ENCODE results near the gene DUSP22. TPM values are rescaled to one million over a fixed set of nuclear protein-coding genes. Genes with fewer than 3 reads are reported as not detected.

DUSP22 gene
- total RNA-seq, 1 donor from 2014 or later = 22.5 TPM

DNA sequence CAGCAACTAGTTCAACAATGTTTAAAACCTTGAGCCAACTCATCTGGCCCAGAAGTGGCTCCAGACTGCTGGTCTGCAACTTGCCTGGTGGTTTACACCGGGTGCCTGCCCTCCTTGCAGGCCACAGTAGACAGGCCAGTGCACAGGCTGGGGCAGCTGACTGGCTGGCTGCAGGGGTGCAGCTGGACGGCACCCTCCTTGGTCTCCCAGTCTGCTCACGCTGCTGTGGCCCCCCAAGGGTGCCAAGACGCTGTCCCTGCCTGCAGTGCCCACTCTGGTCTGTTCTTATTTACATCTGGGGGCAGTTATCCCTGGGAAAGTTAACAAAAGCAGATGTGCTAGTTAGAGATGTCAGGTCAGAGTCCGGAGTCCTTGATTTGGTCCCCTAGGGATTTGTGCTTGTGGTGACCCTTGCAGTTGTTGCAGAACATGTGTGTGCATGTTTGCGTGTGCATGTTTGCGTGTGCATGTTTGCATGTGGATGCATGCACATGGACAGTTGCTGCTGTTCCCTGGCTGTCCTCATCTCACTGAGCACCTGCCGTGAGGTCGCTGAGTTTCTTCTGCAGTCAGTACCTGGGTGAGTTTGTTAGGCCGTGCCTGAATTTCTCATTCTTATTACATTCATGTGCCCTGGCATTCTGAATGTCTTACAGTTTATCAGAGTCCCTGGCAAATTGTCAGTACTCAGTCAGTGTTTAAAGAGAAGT lies 51.1 kb downstream of the DUSP22 start:
- Mint-ChIP-seq H3K36me3 (ENCODE audit: low read depth) (peaks cover 3% of the 10 kb centered on the region), H3K4me3 (no peak overlapping the region), H3K27ac (no peak overlapping the region), H3K27me3 (no peaks in the 10 kb centered on the region), H3K9me3 (no peaks in the 10 kb centered on the region), H3K4me1 (peaks cover 29% of the 10 kb centered on the region)
- intact Hi-C loops (cut with micrococcal nuclease) = no loop called here
- DNase-seq = no peak

DNA sequence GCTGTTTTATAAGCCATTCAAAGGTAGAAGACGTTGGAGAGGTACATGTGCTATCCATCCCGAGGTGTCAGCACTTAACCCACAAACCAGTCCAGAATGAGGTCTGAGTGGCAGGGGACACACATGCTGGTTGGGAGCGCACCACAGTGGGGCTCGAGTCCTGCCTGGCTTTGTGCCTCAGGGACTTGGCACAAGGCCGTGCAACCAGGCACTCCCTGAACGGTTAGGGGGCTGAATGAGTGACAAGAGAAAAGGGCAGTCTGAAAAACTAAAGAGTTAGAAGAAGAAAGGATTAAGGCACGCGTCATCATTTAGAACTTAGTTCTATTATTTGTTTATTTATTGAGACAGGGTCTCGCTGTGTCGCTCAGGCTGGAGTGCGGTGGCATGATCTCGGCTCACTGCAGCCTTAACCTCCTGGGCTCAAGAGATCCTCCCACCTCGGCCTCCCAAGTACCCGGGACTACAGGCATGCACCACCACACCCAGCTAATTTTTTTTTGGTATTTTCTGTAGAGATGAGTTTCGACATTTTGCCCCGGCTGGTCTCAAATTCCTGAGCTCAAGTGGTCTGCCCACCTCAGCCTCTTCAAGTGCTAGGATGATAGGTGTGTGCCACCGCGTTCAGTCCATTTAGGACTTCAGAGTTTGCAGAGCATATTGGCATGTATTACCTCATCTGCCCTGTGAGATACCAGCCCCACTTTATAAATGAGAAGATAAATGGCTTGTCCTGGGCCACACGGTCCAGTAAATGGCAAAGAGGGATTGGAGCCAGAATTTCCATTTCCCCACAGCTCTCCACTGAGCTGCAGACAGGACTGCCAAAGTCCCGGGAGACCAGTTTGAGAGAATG lies 51.9 kb downstream of the DUSP22 start:
- intact Hi-C loops (cut with micrococcal nuclease) = no loop called here

DNA sequence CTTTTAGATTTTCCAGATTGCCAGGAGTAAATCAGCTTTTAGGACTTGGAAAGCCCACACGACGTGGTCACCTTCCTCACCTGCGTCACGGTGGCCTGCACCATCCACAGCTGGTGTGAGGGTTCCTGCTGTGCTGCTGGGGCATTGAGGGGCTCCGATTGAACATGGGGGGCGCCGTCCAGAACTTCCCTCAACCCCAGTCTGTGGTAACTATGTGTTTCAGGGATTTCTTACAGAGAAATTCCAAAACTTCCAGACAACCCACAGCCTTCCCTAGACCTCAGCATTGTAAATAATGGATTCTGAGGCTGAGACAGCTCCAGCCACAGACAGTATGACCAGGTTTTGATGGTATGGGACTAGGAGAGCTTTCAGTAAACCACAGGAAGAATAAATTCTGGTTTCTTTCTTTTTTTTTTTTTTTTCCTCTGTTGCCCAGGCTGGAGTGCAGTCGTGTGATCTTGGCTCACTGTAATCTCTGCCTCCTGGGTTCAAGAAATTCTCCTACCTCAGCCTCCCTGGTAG lies 52.6 kb downstream of the DUSP22 start:
- no peak overlapping the region for H3K27ac Mint-ChIP-seq
- no peak overlapping the region for H3K4me3 Mint-ChIP-seq
- H3K4me1 Mint-ChIP-seq = peaks cover 18% of the 10 kb centered on the region
- peaks cover 6% of the 10 kb centered on the region for H3K36me3 Mint-ChIP-seq (ENCODE audit: low read depth)
- no peaks in the 10 kb centered on the region for H3K9me3 Mint-ChIP-seq
- intact Hi-C loops (cut with micrococcal nuclease) = no loop called here
- no peaks in the 10 kb centered on the region for H3K27me3 Mint-ChIP-seq
- DNase-seq = no peak

More for the DNA sequence above, 51.9 kb downstream of the DUSP22 start:
- peaks cover 6% of the 10 kb centered on the region for H3K36me3 Mint-ChIP-seq (ENCODE audit: low read depth)
- peaks cover 24% of the 10 kb centered on the region for H3K4me1 Mint-ChIP-seq
- DNase-seq = no peak
- H3K4me3 Mint-ChIP-seq = no peak overlapping the region
- no peak overlapping the region for H3K27ac Mint-ChIP-seq
- no peaks in the 10 kb centered on the region for H3K9me3 Mint-ChIP-seq
- H3K27me3 Mint-ChIP-seq = no peaks in the 10 kb centered on the region

DNA sequence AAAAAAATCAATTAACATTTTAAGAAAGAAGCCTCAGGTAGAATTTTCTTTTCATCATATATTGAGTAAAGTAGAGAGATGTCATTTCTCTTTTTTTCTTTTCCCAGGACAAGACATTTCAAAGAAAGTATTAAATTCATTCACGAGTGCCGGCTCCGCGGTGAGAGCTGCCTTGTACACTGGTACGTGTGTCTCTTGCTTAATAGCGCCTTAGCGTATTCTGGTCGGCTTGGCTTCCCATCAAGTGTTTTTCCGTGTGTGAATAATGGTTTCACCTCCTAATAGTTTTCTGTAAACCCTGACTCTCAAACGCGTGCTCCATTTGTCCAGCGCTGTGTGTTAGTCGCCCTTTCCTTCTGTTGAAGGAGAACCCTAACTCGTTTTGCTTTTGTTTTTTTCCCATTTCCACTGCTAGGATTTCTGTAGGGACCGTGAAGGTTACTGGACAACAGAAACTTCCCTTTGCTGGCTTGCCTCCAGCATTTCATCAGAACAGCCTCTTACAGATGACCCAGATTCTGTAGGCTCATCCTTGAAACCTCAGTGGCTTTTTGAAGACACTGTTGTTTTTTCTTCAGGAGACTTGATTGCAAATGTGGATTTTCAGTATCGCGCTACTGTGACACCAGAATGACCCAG lies 53.6 kb downstream of the DUSP22 start:
- H3K27me3 Mint-ChIP-seq = no peaks in the 10 kb centered on the region

DNA sequence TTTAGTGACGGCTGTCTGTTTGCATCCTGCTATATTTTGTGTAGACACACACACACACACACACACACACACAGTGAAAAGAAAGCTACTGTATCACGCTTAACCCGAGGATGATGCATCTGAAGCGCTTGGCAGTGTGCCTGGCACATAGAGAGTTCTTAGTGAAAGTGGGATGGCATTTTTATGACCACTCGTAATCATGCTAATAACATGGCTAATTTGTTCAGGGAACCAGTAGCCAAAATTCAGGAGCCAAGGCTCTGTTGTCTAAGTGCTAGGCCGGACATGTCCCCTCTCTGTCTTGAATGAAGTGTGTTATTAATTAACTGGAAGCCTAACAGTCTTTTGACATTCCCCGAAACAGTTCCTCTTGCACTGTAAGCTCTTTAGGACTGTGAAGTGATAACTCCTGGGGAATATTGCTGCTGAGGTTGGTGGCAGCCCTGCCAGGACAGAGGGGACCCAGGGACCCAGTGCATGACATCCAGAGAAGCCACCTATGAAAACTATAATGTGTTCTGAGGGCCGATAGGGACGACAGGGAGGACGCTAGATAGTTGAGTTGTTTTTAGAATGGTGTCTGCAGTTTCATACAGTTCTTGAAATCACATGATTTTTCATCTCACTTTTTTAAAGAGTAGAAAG lies 54.2 kb downstream of the DUSP22 start:
- Mint-ChIP-seq H3K27me3 (no peaks in the 10 kb centered on the region), H3K4me3 (no peak overlapping the region), H3K36me3 (ENCODE audit: low read depth) (peaks cover 8% of the 10 kb centered on the region), H3K4me1 (peaks cover 6% of the 10 kb centered on the region), H3K9me3 (no peaks in the 10 kb centered on the region), H3K27ac (no peak overlapping the region)
- intact Hi-C loops (cut with micrococcal nuclease) = no loop called here
- no peak for DNase-seq

More for the DNA sequence above, 53.6 kb downstream of the DUSP22 start:
- no peak overlapping the region for H3K27ac Mint-ChIP-seq
- intact Hi-C loops (cut with micrococcal nuclease) = no loop called here
- H3K4me1 Mint-ChIP-seq = peaks cover 10% of the 10 kb centered on the region
- H3K9me3 Mint-ChIP-seq = no peaks in the 10 kb centered on the region
- no peak overlapping the region for H3K4me3 Mint-ChIP-seq
- H3K36me3 Mint-ChIP-seq (ENCODE audit: low read depth) = peaks cover 6% of the 10 kb centered on the region
- no peak for DNase-seq

DNA sequence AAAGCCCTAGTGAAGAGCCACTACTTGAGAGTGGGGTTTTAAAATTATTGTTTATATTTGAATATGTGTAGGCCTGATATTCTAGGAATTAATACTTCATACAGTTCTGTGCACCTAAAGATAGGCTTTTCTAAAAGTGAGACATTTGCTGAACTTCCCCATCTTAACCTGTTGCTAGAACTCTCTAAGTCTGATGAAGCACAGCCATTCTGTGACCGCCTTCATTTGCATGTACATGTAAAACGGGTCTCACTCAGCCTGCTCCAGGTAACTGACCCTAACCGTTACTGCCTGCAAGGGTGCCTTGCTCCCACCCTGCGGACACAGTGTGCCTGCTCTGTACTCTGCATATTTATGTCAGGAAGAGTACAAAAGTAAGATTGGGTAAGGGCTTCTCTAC lies 54.9 kb downstream of the DUSP22 start:
- intact Hi-C loops (cut with micrococcal nuclease) = no loop called here
- no peak overlapping the region for H3K4me3 Mint-ChIP-seq
- DNase-seq = no peak
- no peak overlapping the region for H3K27ac Mint-ChIP-seq
- no peaks in the 10 kb centered on the region for H3K27me3 Mint-ChIP-seq
- H3K4me1 Mint-ChIP-seq = peaks cover under 1% of the 10 kb centered on the region
- no peaks in the 10 kb centered on the region for H3K9me3 Mint-ChIP-seq
- H3K36me3 Mint-ChIP-seq (ENCODE audit: low read depth) = peaks cover 8% of the 10 kb centered on the region

DNA sequence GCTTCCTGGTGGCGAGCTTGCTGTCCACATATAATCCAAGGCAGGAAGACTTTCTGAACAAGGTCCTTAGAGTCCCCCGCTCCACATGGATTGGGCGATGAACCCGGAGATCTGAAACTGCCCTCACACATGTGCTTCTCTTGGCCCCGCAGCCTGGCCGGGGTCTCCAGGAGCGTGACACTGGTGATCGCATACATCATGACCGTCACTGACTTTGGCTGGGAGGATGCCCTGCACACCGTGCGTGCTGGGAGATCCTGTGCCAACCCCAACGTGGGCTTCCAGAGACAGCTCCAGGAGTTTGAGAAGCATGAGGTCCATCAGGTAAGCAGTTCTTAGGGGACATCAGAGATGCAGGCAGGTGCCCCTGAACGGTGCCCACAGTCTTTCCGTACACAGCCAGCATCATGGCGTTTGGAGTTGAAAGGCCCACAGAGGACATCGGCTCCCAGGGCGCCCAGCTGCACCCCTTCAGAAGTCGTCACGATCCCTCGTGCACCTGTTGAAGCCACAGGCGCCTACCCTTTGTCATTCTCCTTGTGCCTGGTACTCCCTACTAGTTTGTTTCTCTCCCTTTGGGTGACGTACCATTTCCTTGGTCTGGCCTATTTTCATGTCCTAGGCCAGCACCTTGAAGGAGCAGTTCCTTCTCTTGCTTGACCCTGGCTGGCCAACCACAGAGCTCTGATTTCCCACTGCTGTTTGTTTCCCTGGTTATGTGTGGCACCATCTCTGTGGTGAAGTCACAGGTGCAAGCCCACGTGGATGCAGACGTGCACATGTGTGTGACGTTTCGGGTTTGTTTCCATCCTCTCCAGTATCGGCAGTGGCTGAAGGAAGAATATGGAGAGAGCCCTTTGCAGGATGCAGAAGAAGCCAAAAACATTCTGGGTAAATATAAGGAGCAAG lies 55.9 kb downstream of the DUSP22 start:
- intact Hi-C loops (cut with micrococcal nuclease) = no loop called here
- no peak overlapping the region for H3K27ac Mint-ChIP-seq
- H3K9me3 Mint-ChIP-seq = no peaks in the 10 kb centered on the region
- no peak overlapping the region for H3K4me3 Mint-ChIP-seq
- no peaks in the 10 kb centered on the region for H3K27me3 Mint-ChIP-seq
- DNase-seq = no peak
- H3K36me3 Mint-ChIP-seq (ENCODE audit: low read depth) = peaks cover 8% of the 10 kb centered on the region
- H3K4me1 Mint-ChIP-seq = no peaks in the 10 kb centered on the region

DNA sequence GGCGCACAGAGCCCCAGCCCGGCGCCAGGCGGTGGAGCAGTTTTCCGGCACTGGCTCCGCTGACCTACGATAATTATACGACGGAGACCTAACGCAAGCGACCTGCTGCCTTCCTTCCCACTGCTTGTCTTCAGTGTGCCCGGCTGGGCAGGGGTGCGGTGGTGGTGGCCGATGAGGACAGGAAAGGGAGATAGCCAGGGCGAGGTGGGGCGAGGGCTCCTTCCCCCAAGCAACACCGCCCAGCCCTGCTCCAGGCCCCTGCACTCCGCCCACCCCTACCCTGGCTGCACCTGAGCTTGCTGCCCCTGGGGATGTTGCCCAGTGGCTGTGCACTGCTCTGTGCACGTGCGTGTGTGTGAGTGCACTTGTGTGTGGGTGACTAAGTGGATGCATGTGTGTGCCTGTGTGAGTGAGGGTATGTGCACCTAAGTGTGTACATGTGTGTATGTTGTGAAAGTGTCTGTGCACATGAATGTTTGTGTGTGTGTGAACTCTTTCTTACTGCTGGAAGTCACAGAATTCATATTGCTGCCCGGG lies 56.6 kb downstream of the DUSP22 start:
- Mint-ChIP-seq H3K27ac (no peak overlapping the region), H3K4me3 (no peak overlapping the region), H3K36me3 (ENCODE audit: low read depth) (peaks cover 8% of the 10 kb centered on the region), H3K4me1 (no peaks in the 10 kb centered on the region), H3K9me3 (no peaks in the 10 kb centered on the region), H3K27me3 (no peaks in the 10 kb centered on the region)
- intact Hi-C loops (cut with micrococcal nuclease) = no loop called here
- no peak for DNase-seq

DNA sequence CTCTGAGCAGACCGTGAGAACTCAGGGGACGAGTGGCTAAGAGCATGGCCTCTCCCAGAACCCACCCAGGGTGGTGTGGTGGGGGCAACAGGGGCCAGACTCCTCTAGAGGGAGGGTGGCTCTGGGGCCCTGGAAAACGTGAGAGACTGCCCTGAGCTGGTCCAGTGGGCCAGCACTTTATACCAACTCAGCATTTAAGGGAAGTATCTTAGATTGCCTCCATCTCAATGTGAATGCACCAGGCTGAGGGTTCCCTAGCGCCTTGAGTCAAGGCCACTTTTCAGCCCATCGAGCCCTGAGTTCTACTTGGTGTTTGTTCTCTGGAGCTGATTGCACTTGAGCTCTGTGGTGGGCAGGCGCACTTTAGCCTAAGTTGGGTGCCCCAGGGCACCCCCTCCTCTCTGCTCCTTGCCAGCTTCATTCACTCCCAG lies 57.2 kb downstream of the DUSP22 start:
- no peak overlapping the region for H3K4me3 Mint-ChIP-seq
- no peaks in the 10 kb centered on the region for H3K9me3 Mint-ChIP-seq
- peaks cover 8% of the 10 kb centered on the region for H3K36me3 Mint-ChIP-seq (ENCODE audit: low read depth)
- H3K27me3 Mint-ChIP-seq = no peaks in the 10 kb centered on the region
- no peak overlapping the region for H3K27ac Mint-ChIP-seq
- intact Hi-C loops (cut with micrococcal nuclease) = no loop called here
- H3K4me1 Mint-ChIP-seq = no peaks in the 10 kb centered on the region
- no peak for DNase-seq

DNA sequence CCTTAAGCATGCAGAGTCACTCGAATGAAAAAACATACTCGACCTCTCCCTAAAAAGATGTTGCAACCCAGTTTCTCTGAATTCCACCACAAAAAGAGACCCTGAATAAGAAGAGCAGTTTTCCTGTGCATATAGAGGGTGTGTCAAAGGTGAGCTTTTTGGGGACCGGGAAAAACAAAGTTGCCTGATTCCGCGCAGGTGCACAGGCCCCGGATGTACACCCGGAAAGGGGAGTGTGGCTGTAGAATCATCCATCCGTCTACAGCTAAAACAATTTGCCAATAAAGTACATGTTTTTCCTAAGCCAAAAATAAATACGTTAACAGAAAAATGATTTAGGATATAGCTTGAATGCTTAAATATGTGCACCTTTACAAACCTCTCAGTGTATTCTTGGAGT lies 58.1 kb downstream of the DUSP22 start:
- H3K4me3 Mint-ChIP-seq = no peak overlapping the region
- no peak for DNase-seq
- no peak overlapping the region for H3K27ac Mint-ChIP-seq
- intact Hi-C loops (cut with micrococcal nuclease) = no loop called here
- no peaks in the 10 kb centered on the region for H3K9me3 Mint-ChIP-seq
- H3K27me3 Mint-ChIP-seq = no peaks in the 10 kb centered on the region
- peaks cover 8% of the 10 kb centered on the region for H3K36me3 Mint-ChIP-seq (ENCODE audit: low read depth)
- no peaks in the 10 kb centered on the region for H3K4me1 Mint-ChIP-seq

DNA sequence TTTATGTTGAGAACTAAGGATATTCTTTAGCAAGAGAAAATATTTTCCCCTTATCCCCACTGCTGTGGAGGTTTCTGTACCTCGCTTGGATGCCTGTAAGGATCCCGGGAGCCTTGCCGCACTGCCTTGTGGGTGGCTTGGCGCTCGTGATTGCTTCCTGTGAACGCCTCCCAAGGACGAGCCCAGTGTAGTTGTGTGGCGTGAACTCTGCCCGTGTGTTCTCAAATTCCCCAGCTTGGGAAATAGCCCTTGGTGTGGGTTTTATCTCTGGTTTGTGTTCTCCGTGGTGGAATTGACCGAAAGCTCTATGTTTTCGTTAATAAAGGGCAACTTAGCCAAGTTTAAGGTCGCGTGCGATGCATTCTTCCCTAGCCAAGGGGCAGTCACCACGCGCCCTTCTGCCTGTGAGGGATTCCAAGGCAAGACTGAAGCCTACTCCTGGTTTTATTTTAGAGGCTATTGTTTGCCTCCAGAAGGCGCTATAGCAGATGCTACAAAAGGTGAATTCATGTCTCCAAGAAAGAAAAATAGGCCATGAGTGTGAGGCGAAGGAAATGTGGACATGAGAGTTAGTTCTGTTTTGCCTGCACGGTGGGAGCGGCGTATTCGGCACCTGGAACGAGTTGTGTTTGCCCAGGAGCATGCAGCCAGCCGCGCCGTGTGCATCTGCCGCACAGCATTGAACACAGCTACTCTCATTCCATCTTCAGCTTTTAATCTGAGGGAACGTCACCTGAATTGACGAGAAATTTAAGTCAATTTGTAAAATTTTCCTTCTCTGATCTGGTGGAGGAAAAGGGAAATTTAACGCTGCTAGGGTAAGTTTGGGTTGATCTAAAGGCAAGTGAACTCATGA lies 59.0 kb downstream of the DUSP22 start:
- Mint-ChIP-seq H3K36me3 (ENCODE audit: low read depth) (peaks cover 8% of the 10 kb centered on the region), H3K4me1 (no peaks in the 10 kb centered on the region), H3K4me3 (no peak overlapping the region), H3K27me3 (no peaks in the 10 kb centered on the region), H3K27ac (no peak overlapping the region), H3K9me3 (no peaks in the 10 kb centered on the region)
- intact Hi-C loops (cut with micrococcal nuclease) = no loop called here
- no peak for DNase-seq

DNA sequence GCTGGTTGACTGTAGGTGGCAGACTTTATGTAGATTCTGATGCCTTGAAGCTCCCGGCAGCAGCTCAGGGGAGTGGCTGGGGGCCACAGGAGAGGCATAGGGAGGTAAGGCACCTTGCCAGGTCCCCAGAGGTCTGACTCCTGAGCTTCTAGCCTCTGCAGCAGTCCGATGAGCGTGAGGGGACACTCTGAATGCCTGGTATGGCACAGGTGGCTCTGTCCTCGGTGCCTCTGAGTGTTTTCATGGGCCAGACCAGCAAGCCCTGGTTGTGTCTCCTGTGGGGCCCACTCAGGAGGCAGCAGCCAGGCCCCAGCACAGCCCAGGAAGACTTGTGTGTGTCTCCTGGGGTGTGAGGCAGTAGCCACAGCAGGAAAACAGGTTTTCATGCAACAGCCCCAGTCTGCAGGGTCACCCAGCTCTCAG lies 59.6 kb downstream of the DUSP22 start:
- Mint-ChIP-seq H3K36me3 (ENCODE audit: low read depth) (peaks cover 8% of the 10 kb centered on the region), H3K9me3 (no peaks in the 10 kb centered on the region), H3K4me1 (peaks cover 2% of the 10 kb centered on the region), H3K27ac (no peak overlapping the region), H3K4me3 (no peak overlapping the region), H3K27me3 (no peaks in the 10 kb centered on the region)
- DNase-seq = no peak
- intact Hi-C loops (cut with micrococcal nuclease) = no loop called here
